PFSK-1 (cell line): ENCODE measurements around the gene PLG.

Experiments used
- FOXP2 ChIP-seq: optimal IDR thresholded peaks from 2 replicates; pipeline ENCODE3; 2011; ENCODE audit warnings: borderline replicate concordance, control low read depth, inconsistent platforms; ENCODE audit not compliant: insufficient read depth; ENCODE audit errors: extremely low read length, extremely low read depth
- POLR2AphosphoS5 ChIP-seq: IDR thresholded peaks from 2 replicates; pipeline ENCODE4 v1.6.1; 2012; ENCODE audit warnings: low read depth, mild to moderate bottlenecking, control low read depth, low read length, moderate library complexity
- SIN3A ChIP-seq: IDR thresholded peaks from 2 replicates; pipeline ENCODE4 v1.6.1; 2012; ENCODE audit warnings: mild to moderate bottlenecking, low read length, moderate library complexity, borderline replicate concordance; ENCODE audit not compliant: insufficient read depth
- TAF1 ChIP-seq: IDR thresholded peaks from 2 replicates; pipeline ENCODE4 v1.6.1; 2012; ENCODE audit warnings: low read length, control low read depth, borderline replicate concordance; ENCODE audit not compliant: insufficient read depth
- TF ChIP-seq, protein P1 (sequence below), 2 experiments: IDR thresholded peaks; 2 replicates each; pipeline versions ENCODE4 v1.6.1 to v1.8.0; 2011 to 2012; ENCODE audit warnings: low read depth in 2 of 2, low read length in 2 of 2, control low read depth in 1 of 2, inconsistent platforms in 1 of 2, mild to moderate bottlenecking in 1 of 2, moderate library complexity in 1 of 2; ENCODE audit not compliant: insufficient read depth in 1 of 2

PLG gene

GRCh38 chr6:160734627-160735026, 32.6 kb downstream of the PLG start:
- no peak for TF ChIP-seq POLR2AphosphoS5
- TF ChIP-seq SIN3A: no peak
- no peak for TF ChIP-seq FOXP2
- TF ChIP-seq, protein P1, sequence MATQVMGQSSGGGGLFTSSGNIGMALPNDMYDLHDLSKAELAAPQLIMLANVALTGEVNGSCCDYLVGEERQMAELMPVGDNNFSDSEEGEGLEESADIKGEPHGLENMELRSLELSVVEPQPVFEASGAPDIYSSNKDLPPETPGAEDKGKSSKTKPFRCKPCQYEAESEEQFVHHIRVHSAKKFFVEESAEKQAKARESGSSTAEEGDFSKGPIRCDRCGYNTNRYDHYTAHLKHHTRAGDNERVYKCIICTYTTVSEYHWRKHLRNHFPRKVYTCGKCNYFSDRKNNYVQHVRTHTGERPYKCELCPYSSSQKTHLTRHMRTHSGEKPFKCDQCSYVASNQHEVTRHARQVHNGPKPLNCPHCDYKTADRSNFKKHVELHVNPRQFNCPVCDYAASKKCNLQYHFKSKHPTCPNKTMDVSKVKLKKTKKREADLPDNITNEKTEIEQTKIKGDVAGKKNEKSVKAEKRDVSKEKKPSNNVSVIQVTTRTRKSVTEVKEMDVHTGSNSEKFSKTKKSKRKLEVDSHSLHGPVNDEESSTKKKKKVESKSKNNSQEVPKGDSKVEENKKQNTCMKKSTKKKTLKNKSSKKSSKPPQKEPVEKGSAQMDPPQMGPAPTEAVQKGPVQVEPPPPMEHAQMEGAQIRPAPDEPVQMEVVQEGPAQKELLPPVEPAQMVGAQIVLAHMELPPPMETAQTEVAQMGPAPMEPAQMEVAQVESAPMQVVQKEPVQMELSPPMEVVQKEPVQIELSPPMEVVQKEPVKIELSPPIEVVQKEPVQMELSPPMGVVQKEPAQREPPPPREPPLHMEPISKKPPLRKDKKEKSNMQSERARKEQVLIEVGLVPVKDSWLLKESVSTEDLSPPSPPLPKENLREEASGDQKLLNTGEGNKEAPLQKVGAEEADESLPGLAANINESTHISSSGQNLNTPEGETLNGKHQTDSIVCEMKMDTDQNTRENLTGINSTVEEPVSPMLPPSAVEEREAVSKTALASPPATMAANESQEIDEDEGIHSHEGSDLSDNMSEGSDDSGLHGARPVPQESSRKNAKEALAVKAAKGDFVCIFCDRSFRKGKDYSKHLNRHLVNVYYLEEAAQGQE (IDR thresholded peaks at IDR 0.05; ENCODE audit: insufficient read depth in 1 of 2, low read depth in 2 of 2, low read length in 2 of 2): no peak
- TF ChIP-seq TAF1: no peak

DNA sequence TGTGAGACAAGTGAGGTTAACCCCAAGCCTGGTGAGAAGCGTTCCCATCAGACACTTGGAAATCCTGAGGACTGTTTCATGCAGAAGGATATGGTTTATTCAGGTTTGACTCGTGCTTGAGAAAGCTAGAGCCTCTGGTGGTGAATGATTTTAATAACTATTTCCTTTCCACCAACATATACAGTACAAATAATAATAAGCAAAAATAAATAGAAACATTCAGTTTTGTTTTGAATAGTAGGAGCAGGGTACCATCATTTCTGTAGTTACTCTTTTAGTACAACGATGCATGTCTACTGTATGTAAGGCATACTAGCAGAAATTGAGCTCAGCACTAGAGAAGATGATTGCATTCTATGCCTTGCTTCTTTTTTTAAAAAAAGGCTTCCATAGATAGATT, 33.5 kb downstream of the PLG start:
- TF ChIP-seq TAF1 (no peak), POLR2AphosphoS5 (no peak), FOXP2 (no peak), SIN3A (no peak)
- TF ChIP-seq, protein P1 (IDR thresholded peaks at IDR 0.05; ENCODE audit: insufficient read depth in 1 of 2, low read depth in 2 of 2, low read length in 2 of 2): no peak

- TF ChIP-seq, protein P1 (IDR thresholded peaks at IDR 0.05; ENCODE audit: insufficient read depth in 1 of 2, low read depth in 2 of 2, low read length in 2 of 2): no peak
- no peak for TF ChIP-seq TAF1
- TF ChIP-seq POLR2AphosphoS5: no peak
- no peak for TF ChIP-seq SIN3A
- TF ChIP-seq FOXP2: no peak
Measured at GRCh38 chr6:160737934-160738333, 35.9 kb downstream of the PLG start.

DNA sequence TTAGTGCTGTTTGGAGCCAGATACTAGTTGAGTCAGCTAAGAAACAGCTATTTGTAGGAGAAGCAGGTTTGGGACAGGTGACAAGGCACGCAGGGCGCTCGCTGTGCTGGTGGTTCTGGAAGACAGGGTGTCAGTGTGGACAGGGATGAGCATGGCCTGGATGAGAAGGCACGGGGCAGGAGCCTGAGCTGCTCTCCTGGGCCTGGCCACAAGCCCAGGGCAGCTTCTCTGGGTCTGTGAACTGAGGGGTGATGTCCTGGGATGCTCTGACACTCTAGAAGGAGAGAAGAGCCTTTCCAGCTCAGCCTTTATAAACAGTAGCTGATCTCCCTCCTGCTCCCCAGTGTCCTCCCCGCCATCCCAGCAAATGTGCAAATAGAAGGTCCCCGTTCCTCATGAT, 37.9 kb downstream of the PLG start:
- TF ChIP-seq FOXP2: no peak
- TF ChIP-seq POLR2AphosphoS5: no peak
- no peak for TF ChIP-seq TAF1
- no peak for TF ChIP-seq SIN3A
- TF ChIP-seq, protein P1 (IDR thresholded peaks at IDR 0.05; ENCODE audit: insufficient read depth in 1 of 2, low read depth in 2 of 2, low read length in 2 of 2): no peak

DNA sequence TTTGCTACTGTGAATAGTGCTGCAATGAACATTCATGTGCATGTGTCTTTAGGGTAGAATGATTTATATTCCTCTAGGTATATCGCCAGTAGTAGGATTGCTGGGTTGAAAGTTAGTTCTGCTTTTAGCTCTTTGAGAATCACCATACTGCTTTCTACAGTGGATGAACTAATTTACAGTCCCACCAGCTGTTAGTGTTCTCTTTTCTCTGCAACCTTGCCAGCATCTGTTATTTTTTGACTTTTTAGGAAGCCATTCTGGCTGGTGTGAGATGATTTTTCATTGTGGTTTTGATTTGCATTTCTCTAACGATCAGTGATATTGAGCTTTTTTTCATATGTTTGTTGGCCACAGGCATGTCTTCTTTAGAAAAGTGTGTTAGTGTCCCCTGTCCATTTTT, 40.0 kb downstream of the PLG start:
- TF ChIP-seq FOXP2 (no peak), SIN3A (no peak), POLR2AphosphoS5 (no peak), TAF1 (no peak)
- TF ChIP-seq, protein P1 (IDR thresholded peaks at IDR 0.05; ENCODE audit: insufficient read depth in 1 of 2, low read depth in 2 of 2, low read length in 2 of 2): no peak
